ENCODE results near the gene TANGO2.

DNA sequence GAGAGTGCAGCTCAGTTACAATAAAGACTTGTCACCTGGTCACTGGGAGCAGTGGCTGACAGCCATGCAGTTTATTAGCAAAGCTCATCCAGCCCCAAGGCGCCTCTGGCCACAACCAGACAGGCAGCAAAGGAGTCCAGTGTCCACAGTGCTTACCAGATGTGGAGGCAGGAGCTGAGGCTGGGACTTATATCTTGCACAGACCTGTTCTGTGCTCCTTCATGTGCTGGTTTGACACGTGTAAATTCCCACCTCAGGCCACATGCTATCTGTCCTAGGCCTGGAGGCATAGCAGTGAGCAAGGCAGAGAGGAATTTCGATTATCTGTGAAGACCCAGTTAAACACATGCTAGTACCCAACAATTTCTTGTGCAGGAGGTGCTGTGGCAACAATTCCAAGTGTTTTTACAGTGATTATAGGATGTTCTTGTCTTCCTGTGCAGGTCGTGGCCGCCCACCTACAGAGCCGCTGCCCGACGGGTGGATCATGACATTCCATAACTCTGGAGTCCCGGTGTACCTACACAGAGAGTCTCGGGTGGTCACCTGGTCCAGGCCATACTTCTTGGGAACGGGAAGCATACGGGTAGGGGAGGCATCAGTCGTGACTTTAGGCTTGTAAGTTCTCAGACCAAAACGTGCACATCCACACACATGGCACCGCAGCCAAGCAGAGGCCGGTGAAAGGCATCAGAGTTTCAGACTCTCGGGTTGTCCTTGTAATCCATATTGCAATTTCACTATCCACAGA, 68.5 kb downstream of the TANGO2 start:
- TF ChIP-seq, protein P1, sequence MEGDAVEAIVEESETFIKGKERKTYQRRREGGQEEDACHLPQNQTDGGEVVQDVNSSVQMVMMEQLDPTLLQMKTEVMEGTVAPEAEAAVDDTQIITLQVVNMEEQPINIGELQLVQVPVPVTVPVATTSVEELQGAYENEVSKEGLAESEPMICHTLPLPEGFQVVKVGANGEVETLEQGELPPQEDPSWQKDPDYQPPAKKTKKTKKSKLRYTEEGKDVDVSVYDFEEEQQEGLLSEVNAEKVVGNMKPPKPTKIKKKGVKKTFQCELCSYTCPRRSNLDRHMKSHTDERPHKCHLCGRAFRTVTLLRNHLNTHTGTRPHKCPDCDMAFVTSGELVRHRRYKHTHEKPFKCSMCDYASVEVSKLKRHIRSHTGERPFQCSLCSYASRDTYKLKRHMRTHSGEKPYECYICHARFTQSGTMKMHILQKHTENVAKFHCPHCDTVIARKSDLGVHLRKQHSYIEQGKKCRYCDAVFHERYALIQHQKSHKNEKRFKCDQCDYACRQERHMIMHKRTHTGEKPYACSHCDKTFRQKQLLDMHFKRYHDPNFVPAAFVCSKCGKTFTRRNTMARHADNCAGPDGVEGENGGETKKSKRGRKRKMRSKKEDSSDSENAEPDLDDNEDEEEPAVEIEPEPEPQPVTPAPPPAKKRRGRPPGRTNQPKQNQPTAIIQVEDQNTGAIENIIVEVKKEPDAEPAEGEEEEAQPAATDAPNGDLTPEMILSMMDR (IDR thresholded peaks at IDR 0.05) = no peak
- TF ChIP-seq POLR2A (IDR thresholded peaks at IDR 0.05) (no peak), POLR2AphosphoS5 (IDR thresholded peaks at IDR 0.05) (no peak)
